Endometrial microvascular endothelial cells (primary cell): ENCODE measurements around the gene ADAM23. TPM values are rescaled to one million over a fixed set of nuclear protein-coding genes. Genes with fewer than 3 reads are reported as not detected.

Source experiments
- total RNA-seq: library from RNA; depleted of rRNA; stranded (reverse); fragments of >200 nt; gene quantifications from one replicate; pipeline ENCODE4 v1.2.3, GENCODE V29; 2015; ENCODE audit errors: inconsistent ontology term

ADAM23 gene
- total RNA-seq, 1 donor from 2014 or later = 28.5 TPM

Other genes with a start within 250 kb of the ADAM23 start
- gene ZDBF2, start 168.9 kb upstream of the ADAM23 start, total RNA-seq = 3.7 TPM
- not detected for gene FAM237A, start 199.0 kb downstream of the ADAM23 start, total RNA-seq